Measurements from ENCODE around the gene RAI1.

- no peak for TF ChIP-seq POU5F1 (IDR thresholded peaks at IDR 0.05; ENCODE audit: low read depth, low read length)
- TF ChIP-seq JUN (IDR thresholded peaks at IDR 0.05; ENCODE audit: low read depth, low read length), result no peak
- no peak for TF ChIP-seq CTCF (IDR thresholded peaks at IDR 0.05; ENCODE audit: control extremely low read depth in 1 of 3, insufficient read depth in 1 of 3, low read depth in 1 of 3, low read length in 3 of 3)
- TF ChIP-seq MAFK (IDR thresholded peaks at IDR 0.05; ENCODE audit: low read depth, low read length), result no peak
- TF ChIP-seq SIN3A (conservative IDR thresholded peaks at IDR 0.05 in 1 of 2, IDR thresholded peaks at IDR 0.05 in 1 of 2; ENCODE audit: low read depth in 1 of 2, low read length in 2 of 2), result no peak
Measured at GRCh38 chr17:17844079-17844478, 162.8 kb downstream of the RAI1 start.

Data from H1 (cell line).